ENCODE results near the gene NMU. TPM values are rescaled to one million over a fixed set of nuclear protein-coding genes. Genes with fewer than 3 reads are reported as not detected.

NMU gene
- total RNA-seq, 4 donors from 2014 or later = 1.3 TPM; not detected in 3

- no peak for DNase-seq (ENCODE audit: low spot score in 2 of 2)
- no peak for TF ChIP-seq EP300 (IDR thresholded peaks at IDR 0.05)
- no peak for TF ChIP-seq CTCF (IDR thresholded peaks at IDR 0.05)
- no peak for TF ChIP-seq POLR2A (IDR thresholded peaks at IDR 0.05)
- Histone ChIP-seq H3K27ac (no peak overlapping the region), H3K9me3 (no peaks in the 10 kb centered on the region), H3K27me3 (no peaks in the 10 kb centered on the region), H3K4me1 (no peaks in the 10 kb centered on the region), H3K4me3 (no peak overlapping the region), H3K36me3 (no peaks in the 10 kb centered on the region)
- WGBS, 2 donors = 77 to 83% methylated on average over 5 of the region's 5 CpGs
Measured at GRCh38 chr4:55650483-55650882, 14.4 kb upstream of the NMU start.

GRCh38 chr4:55637272-55637820, 1.2 kb upstream of the NMU start:
- H3K4me3 ChIP-seq = no peak overlapping the region
- H3K27ac ChIP-seq = no peak overlapping the region
- no peak for TF ChIP-seq POLR2A (IDR thresholded peaks at IDR 0.05)
- no peak for TF ChIP-seq CTCF (IDR thresholded peaks at IDR 0.05)
- no peak for TF ChIP-seq EP300 (IDR thresholded peaks at IDR 0.05)
- peaks cover 0 to 44% of the 10 kb centered on the region in 2 donors for H3K27me3 ChIP-seq
- H3K36me3 ChIP-seq = no peaks in the 10 kb centered on the region
- peaks cover 0 to 27% (median 10%) of the 10 kb centered on the region in 4 donors for H3K4me1 ChIP-seq
- H3K9me3 ChIP-seq = no peaks in the 10 kb centered on the region
- WGBS, 2 donors = 21 to 24% methylated on average over 12 of the region's 12 CpGs
- no peak for DNase-seq (ENCODE audit: low spot score in 2 of 2)

- DNase-seq (ENCODE audit: low spot score in 2 of 2) = no peak
- Histone ChIP-seq H3K9me3 (no peaks in the 10 kb centered on the region), H3K27ac (no peak overlapping the region), H3K36me3 (no peaks in the 10 kb centered on the region), H3K4me3 (peak overlapping the region in 2 of 4 donors; percentile 30 to 50), H3K27me3 (peaks cover 0 to 44% of the 10 kb centered on the region in 2 donors), H3K4me1 (peaks cover 0 to 27% (median 10%) of the 10 kb centered on the region in 4 donors)
- TF ChIP-seq EP300 (IDR thresholded peaks at IDR 0.05) (no peak), CTCF (IDR thresholded peaks at IDR 0.05) (no peak), POLR2A (IDR thresholded peaks at IDR 0.05) (no peak)
- WGBS, 2 donors = 5 to 7% methylated on average over 7 of the region's 7 CpGs
Measured at GRCh38 chr4:55636656-55636999, 530 bp upstream of the NMU start.

GRCh38 chr4:55635282-55635681, 816 bp downstream of the NMU start:
- Histone ChIP-seq H3K27ac (no peak overlapping the region), H3K9me3 (no peaks in the 10 kb centered on the region), H3K36me3 (no peaks in the 10 kb centered on the region), H3K27me3 (peaks cover 0 to 44% of the 10 kb centered on the region in 2 donors), H3K4me1 (peaks cover 0 to 27% (median 10%) of the 10 kb centered on the region in 4 donors), H3K4me3 (peak overlapping the region in 1 of 4 donors; percentile 50)
- TF ChIP-seq CTCF (IDR thresholded peaks at IDR 0.05) (no peak), POLR2A (IDR thresholded peaks at IDR 0.05) (no peak), EP300 (IDR thresholded peaks at IDR 0.05) (no peak)
- 9 to 11% methylated on average over 11 of the region's 11 CpGs for whole genome bisulfite sequencing, 2 donors
- no peak for DNase-seq (ENCODE audit: low spot score in 2 of 2)

GRCh38 chr4:55634417-55635128, 1.5 kb downstream of the NMU start:
- Histone ChIP-seq H3K9me3 (no peaks in the 10 kb centered on the region), H3K27ac (no peak overlapping the region), H3K27me3 (peaks cover 0 to 44% of the 10 kb centered on the region in 2 donors), H3K4me3 (no peak overlapping the region), H3K4me1 (peaks cover 0 to 27% (median 10%) of the 10 kb centered on the region in 4 donors), H3K36me3 (no peaks in the 10 kb centered on the region)
- TF ChIP-seq EP300 (IDR thresholded peaks at IDR 0.05) = no peak
- 32% methylated on average over 3 of the region's 3 CpGs for WGBS, 2 donors
- DNase-seq (ENCODE audit: low spot score in 2 of 2) = no peak
